ENCODE results near the gene NFX1.
A peak's percentile ranks its signal among the peaks of the same experiment; 100 is the strongest.
"Not testable (repeated sequence)": the region's sequence is repeated elsewhere in the genome, so short reads cannot be mapped to it uniquely, and the experiment has no call there.

NFX1 gene

GRCh38 chr9:33364814-33365213 is 74.5 kb downstream of the NFX1 start:
- not testable (repeated sequence) for DNase-seq

- DNase-seq, result no peak
Observed at GRCh38 chr9:33366979-33367480, 76.7 kb downstream of the NFX1 start.

DNA sequence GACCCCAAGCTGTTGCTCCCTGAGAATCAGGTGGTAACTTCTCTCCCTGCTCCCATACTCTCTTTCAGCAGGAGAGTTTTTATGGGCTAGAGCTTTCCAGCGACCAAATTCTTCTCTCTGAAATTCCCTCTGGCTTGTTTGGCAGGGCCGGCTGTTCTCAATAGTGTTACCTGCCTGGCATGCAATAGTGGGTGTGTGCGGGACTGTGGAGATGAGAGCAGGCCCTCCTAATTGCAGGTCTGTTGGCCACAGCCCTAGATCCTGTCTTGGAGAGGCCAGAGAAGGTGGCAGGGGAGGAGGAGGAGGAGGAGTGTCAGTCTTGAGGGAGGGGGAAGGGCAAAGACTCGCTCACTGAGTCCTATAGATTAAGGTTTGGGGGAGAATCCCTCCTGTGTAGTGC is 82.6 kb downstream of the NFX1 start:
- no peak for DNase-seq

DNA sequence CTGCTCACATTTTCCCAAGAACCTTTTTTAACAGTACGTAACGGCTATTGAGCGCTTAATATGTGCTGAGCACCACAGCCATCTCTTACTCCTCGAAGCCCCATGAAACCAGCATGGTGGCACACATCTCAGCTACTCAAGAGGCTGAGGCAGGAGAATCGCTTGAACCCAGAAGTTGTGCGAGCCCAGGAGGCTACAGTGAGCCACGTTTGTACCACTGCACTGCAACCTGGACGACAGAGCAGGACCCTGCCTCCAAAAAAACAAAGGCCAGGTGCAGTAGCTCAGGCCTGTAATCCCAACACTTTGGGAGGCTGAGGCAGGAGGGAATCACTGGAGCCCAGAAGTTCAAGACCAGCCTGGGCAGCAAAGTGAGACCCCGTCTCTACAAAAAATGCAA is 83.9 kb downstream of the NFX1 start:
- DNase-seq, result no peak

DNA sequence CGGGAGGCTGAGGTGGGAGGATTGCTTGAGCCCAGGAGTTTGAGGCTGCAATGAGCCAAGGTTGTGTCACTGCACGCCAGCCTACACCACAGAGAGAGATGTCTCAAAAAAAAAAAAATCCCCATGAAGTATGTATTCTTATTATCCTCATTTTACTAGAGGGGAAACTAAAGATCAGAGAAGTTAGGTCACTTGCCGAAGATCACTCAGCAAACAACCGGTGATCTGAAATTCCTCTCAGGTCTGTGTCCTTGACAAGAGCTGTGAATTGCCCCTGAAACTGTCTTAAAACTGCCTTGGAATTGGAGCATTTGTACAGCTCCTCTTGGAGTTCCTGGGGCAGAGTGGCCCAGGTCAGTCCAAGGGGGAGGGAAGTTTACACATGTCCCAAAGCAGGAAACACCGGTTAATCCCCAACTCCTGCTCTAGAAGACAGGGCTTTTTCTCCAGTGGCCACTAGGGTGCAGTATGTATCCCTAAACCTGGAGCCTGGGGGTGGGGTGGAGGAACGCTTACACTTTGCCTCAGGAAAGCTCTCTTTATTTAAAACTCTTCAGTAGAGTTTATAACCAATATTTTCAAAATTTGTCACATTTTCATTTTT is 84.4 kb downstream of the NFX1 start:
- peak in 12 of 14 donors; percentile 10 to 59 (median 33) for DNase-seq

- DNase-seq, result peak in 2 of 14 donors; percentile 15 to 51
Observed at GRCh38 chr9:33375238-33375840, 85.0 kb downstream of the NFX1 start.

DNA sequence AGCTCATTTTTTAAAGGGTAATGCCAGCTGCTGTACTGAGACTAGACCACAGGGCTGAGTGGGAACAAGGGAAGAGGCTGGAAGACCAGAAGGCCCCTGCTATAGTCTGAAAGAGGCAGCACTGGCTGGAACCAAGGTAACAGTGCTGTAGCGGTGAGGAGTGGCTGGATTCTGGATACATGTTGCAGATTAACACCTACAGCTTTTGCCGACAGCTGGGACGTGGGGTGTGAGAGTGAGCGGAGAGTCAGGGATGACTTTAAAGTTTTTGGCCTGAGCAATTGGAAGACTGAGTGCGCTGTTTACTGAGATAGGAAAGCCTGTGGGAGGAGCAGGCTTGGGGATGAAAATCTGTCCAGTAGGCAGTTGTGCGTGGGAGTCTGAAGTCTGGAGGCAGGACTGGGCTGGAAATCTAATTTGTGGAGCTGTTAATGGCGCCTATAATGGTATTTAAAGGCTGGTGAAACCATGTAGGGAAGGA is 85.6 kb downstream of the NFX1 start:
- DNase-seq, result no peak

GRCh38 chr9:33377089-33377715 is 86.9 kb downstream of the NFX1 start:
- DNase-seq, result no peak

DNA sequence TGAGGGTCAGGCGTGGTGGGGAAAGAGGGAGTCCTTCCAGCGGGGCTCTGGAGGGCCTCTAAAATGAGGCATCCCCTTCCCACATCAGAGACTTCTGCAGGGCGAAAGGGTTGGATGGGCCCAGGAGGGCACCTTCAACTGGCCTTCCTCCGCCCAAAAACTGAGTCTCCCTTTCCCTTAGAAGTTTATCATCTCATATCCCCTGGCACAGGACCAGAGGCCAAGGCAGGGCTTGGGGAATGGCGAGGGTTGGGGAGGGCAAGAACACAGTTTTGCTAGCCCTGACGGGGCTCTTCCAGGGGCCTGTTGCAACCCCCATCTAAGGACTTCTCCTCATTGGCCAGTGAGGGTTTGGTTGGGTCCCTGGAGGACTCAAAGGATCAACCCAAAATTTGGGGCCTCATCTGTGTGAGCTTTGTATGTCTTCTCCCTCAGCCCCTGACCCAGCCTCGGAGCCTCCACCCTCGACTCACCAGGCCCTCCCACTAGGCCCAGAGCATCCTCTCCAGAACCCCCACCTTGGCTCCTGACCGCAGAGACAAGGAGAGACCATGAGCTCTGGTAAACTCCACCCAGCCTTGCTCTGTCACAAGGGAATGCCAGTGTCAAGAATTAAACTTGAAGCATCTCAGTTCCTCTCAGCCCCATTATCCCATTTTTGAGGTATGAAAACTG is 87.9 kb downstream of the NFX1 start:
- DNase-seq, result no peak

- DNase-seq, result no peak
Observed at GRCh38 chr9:33379666-33380389, 89.5 kb downstream of the NFX1 start.

DNA sequence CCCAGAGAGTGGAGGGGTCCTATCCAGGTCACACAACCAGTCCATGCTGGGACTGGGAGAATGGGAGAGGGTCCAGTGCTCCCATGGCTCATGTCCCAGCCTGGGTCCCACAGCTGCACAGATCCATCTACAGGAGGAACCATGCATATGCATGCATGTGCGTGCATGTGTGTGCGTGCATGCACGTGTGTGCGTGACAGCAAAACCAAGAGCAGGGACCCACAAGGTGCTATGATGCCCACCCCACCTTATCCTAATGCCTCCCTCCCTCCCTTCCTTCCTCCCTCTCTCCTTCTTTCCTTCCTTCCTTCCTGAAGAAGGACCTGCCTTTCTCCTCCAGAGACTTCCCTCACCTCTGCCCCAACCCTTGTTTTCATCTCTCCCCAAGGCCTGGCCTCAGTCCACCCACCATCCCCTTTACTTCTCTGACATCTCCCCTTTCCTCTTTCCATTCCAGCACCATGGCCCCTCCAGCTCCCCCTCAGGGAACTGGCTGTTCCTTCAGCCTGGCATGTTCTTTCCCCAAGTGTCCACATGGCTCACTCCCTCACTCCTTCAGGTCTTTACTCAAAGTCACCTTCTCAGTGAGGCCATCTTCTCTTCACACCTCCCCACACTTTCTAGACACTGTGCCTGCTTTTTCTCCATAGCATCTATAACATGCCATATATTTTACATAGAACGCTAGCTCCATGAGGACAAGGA is 90.2 kb downstream of the NFX1 start:
- DNase-seq, result no peak

GRCh38 chr9:33381231-33381791 is 91.0 kb downstream of the NFX1 start:
- no peak for DNase-seq

DNA sequence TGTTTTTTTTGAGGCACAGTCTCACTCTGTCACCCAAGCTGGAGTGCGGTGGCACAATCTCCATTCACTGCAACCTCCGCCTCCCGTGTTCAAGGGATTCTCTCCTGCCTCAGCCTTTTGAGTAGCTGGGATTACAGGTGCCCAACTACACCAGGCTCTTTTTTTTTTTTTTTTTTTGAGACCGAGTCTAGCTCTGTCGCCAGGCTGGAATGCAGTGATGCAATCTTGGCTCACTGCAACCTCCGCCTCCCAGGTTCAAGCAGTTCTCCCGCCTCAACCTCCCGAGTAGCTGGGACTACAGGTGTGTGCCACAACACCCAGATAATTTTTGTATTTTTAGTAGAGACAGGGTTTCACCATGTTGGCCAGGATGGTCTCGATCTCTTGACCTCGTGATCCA is 92.1 kb downstream of the NFX1 start:
- DNase-seq, result not testable (repeated sequence)

GRCh38 chr9:33383396-33383795 is 93.1 kb downstream of the NFX1 start:
- DNase-seq, result not testable (repeated sequence)

- DNase-seq, result not testable (repeated sequence)
Observed at GRCh38 chr9:33385536-33385935, 95.2 kb downstream of the NFX1 start.

- not testable (repeated sequence) for DNase-seq
Observed at GRCh38 chr9:33385979-33386640, 95.8 kb downstream of the NFX1 start.

DNA sequence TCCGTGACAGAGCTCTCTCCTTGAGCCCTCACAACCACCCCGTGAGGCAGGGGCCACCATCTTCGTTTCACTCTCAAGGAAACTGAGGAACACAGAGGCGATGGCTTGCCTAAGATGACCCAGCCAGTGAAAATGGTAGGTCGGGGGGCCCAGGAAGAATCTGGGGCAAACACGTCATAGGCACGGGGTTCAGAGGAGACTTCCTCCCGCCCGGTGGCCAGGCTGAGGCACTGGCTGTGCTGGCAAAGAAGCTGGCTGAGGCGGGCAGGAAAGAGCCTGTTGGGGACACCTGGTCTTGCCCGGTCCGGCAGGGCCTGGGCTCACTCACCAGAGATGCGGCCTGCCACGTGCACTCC is 96.3 kb downstream of the NFX1 start:
- not testable (repeated sequence) for DNase-seq

DNA sequence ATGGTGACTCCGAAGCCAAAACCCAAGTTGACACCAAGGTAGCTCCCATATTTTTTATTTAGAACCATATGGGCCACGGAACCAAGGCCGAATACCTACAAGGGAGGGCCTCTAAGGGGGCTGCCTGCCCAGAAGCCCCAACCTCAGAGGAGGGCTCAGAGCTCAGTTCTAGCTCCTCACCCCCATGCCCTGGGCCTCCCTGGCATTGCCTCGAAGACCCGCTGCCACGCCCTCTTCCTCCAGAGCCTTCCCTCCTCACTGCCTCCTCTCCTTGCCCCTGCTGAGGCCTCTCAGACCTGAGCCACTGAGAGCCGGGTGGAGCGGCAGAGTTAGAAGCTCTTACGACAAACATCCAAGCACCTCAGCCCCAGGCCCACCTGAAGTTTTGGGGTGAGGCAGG is 96.7 kb downstream of the NFX1 start:
- not testable (repeated sequence) for DNase-seq

DNA sequence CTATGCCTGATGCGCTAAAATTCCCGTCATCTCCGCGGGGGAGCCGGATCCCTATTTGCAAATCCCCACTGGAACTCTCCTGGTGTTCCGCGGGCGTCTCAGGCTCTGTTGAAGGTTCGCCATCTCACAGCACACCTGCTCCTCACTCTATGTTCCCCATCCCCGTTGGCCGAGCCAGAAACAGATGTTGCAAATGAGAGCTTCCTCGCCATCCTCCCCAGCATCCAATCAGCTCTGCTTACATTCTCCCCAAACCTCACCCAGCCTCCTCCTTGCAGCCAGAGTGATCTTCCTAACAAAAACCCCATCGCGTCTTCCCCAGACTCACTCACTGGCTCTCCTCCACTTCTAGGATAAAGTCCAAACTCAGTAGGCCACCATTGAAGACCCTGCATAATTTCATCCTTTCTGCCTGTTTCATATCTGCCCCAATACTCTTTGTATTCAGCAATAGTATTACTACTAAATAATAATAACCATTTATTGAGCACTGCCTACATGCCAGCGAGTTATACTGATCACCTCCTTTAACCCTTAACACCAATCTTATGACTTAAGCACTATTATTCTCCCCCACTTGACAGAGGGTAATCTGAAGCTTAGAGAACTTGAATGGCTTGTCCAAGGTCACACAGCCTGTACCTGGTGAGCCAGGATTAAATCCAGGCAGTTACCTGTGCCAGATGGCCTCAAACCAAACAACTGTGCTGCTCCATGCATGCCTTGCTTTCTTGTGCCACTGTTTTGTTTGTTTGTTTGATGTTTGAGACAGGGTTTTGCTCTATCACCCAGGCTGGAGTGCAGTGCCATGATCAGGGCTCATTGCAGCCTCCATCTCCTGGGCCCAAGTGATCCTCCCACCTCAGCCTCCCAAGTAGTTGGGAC is 98.0 kb downstream of the NFX1 start:
- no peak for DNase-seq

Data from C1 segment of cervical spinal cord (tissue), 14 donors.